GM19397 (cell line): ENCODE measurements around the gene COL5A1.
"Not testable (repeated sequence)": the region's sequence is repeated elsewhere in the genome, so short reads cannot be mapped to it uniquely, and the experiment has no call there.

Experiments
- ATAC-seq: cut with Tn5 transposase; IDR thresholded peaks from one replicate; pipeline ENCODE4 v1.9.1; 2021; ENCODE audit warnings: mild to moderate bottlenecking, moderate library complexity; ENCODE audit not compliant: unreplicated experiment

The COL5A1 gene

DNA sequence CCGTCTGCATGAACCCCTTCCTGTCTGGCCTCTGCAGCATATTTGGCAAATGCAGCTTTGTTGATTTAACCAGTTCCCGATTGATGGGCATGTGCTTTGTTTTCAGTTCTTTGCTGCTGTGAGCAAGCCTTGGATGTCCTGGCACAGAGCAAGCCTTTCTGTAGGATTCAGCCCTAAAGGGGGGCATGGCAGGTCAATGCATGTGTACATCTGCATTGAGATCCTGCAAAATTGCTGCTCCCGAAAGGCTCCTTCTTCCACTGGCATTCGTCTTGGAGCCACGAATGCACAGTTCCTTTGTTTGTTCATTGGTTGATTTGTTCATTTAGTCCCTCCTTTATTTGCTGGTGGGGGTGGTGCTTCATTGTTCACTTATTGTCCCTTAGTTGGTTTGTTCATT lies 34.8 kb downstream of the COL5A1 start:
- ATAC-seq = no peak

DNA sequence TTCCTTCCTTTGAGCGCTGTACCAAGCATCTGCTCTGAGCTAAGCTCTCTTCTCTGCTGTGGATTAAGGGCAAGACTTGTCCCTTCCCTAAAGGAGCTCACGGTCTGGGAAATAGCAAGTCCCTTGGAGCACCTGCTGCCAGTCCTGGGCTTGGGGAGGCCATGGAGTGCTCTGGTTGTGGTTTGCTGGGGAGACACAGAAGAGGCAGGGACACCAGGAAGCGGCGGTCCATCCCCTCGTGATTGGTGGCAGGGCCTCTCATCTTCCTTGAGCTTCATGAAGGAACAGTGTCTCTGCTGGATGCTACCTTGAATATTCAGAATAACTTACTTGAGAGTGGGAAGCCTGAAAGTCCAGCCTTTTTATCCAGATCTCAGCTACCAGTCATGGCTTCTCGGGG lies 35.3 kb downstream of the COL5A1 start:
- no peak for ATAC-seq

DNA sequence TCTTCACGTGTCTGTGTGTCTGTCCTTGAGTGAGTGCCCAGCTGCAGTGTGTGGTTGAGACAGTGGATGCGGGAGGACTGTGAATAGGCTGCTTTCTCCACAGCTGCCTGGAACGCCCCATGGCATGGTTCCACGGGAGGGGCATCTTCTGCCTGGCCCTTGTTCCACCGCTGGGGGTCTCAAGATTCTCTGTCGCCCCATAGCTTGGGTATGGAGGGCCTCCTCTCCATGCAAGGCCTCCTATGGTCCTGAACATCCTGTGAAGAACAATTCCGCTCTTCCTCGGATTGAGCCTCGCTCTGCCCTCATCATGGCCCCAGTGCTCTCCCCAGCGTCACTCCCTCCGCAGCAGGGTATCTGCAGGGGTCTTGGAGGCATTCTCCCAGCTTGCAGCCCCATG lies 36.1 kb downstream of the COL5A1 start:
- ATAC-seq = no peak

DNA sequence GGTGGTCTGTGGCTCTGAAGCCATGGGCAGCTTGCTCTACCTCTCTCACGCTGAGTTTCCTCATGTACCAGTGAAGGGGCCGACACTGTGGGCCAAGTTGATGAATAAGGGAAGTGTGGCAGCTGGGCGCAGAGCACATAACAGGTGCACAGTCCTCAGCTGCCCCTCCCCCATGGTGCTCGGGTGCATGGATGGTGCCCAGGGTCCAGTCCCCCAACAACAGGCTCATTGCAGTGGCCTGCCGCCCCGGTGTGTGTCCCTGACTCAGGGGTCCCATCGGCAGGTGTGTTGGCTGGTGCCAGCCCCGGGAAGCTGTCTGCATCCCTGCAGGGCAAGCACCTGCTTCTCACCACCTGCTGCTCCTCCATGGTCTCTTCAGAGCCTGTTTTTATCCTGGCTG lies 36.6 kb downstream of the COL5A1 start:
- ATAC-seq = no peak

DNA sequence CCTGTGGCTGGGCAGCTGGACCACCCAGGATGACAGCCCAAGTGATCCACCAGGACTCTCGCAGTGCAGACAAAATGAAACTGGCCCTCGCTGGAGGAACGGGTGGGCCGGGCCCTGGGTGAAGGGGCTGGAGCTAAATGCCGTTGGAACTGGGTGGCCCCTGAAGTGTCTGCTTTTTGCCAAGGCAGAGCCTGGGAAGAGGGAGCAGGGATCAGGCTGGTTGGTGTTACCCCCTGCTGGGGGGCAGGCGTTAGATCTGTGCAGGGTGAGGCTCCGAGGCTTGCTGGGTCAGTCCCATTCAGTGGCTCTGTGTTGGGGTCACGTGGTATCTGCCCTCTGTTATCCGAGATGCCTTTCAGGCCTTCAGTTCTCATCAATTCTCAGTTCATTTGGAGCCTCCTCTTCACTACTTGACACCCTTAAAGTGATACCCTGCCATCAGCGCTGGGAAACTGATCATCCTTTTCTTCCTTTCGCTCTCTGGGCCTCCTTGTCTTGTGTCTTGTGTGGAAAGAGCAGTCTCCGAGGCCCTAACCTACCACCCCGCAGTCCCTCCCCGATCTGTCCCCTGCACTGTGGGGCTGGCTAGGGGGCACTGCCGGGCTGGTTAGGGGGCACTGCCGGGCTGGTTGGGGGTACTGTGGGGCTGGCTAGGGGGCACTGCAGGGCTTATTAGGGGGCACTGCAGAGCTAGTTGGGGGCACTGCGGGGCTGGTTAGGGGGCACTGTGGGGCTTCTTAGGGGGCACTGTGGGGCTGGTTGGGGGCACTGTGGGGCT lies 37.3 kb downstream of the COL5A1 start:
- no peak for ATAC-seq

DNA sequence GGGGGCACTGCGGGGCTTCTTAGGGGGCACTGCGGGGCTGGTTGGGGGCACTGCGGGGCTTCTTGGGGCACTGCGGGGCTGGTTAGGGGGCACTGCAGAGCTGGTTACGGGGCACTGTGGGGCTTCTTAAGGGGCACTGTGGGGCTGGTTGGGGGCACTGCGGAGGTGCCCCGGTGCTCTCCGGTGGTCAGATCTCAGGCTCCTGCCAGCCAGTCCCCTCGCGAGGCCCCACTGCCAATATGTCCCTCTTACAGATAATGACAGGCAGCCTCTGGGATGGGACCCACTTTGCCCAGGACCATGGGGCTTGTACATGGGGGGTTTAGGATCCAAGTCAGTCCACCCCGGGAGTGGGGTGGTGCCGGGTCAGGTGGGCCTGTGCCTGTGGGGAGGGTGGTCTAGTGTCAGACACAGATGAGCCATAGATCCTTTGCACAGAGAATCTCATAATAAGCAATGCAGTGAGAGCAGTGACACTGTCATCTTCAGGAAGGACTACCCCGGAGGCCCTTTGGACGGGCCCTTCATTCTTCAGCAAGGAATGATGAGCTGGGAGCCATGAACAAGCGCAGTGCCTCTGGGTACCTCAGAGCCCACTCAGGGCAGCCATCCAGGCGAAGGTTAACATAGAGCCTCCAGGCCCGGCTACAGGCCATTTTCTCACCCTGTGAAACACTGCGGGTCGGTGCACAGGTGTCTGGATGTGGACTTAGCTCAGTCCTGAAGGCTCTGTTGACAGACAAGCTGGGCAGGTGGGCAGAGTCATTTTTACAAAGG lies 38.2 kb downstream of the COL5A1 start:
- no peak for ATAC-seq

DNA sequence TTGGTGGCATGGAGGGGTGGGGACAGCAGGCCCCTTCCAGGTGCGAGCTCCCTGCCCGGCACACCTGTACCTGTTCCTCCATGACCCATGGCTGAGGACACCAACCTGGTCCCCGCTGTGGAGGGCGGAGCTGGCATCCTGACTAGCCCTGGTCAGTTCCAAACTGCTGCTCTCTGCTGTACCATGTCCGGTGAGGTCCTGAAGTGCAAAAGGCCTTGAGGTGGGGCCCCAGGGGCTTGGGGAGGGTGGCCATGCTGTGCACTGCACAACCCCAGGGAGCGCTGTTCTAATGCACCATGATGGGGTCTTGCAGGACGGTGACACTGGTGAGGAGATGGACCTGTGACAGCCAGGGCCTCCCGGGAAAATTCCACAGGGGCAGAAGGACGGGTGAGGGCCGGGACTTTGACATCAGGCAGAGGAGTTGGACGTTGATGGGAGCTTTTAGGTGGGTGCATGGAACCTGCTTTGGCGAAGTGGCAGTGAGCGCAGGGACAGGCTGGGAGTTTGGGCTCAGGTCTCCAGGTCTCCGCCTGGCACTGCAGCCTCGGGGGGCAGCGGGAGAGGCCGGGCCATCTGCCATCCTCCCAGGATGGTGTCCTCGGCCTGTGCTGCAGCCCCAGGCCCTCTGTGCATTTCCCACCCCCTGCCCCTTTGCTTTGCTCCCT lies 38.9 kb downstream of the COL5A1 start:
- ATAC-seq = no peak

DNA sequence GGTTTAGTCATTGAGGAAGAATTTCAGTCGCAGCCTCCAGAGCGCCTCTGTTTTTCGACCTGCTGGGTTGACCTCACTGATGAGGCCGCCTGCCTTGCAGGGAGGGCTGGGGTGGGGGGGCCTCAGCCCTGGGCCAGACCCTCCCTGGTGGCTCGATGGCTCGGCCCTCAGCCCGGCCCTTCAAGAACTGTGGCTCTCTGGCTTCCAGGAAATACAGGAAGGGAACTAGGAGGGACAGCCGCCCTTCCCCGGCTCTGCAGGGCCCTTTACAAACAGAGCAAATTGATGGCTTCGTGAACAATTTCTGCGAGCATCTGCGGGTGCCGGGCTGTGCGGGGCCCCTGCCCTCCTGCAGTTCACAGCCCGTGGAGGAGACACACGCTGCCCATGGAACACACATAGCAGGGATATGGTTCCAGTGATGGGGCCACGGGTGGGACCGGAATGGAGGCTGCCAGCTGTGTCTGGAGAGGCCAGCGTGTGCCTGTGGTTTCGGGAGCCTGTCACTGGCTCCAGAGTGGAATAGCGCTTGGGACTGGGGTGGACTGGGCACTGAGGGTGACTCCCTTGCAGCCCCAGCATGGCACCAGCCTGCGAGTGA lies 39.6 kb downstream of the COL5A1 start:
- no peak for ATAC-seq

DNA sequence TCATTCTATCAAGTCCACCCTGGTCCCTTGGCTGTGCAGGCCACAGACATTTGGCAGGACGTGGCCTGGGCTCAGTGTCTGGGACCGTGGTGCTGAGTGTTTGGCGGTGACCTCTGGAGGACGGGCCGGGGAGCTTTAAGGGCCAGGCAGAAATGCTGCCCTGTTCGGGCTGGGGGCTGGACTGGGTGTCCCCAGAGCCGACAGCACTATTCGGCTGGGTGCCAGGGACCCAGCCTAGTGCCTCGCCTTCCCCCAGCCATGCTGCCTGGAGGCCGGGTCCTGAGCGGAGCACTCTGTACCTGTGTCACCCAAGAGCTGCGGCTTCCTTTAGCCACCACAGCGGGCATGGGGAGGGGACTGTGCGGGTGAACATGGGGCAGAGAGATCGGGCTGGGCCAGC lies 40.4 kb downstream of the COL5A1 start:
- no peak for ATAC-seq

DNA sequence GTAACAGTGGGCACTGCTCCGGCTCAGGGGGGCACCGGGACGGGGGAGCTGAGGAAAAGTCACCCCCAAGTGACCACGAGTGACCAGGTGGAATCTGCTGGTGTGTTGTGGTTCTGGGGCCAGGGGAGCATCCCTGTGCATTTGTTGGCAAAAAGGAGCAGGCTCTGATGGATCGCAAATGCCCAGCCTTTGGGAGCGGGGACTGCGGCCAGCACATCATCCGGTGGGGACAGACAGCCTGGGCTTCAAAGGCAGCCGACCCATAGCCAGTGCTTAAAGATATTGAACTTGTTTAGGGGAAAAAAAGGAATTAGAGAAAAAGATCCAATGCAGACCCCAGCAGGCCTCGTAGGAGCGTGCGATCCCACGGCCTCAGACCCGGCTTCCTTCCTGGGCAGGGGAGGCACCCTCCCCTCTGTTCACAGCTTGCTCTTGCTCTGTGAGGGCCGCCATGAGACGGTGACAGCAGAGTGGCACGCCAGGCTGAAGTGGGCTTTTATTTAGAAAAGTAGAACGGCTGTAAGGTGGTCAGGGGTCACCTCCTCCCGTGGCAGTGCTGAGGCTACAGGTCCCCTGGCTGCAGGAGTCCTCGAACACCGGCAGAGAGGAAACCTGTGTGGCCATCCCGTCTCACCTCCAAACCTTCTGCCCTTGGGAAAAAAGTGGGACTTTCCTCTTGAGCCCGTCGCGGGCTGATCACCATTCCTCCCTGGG lies 41.2 kb downstream of the COL5A1 start:
- no peak for ATAC-seq

DNA sequence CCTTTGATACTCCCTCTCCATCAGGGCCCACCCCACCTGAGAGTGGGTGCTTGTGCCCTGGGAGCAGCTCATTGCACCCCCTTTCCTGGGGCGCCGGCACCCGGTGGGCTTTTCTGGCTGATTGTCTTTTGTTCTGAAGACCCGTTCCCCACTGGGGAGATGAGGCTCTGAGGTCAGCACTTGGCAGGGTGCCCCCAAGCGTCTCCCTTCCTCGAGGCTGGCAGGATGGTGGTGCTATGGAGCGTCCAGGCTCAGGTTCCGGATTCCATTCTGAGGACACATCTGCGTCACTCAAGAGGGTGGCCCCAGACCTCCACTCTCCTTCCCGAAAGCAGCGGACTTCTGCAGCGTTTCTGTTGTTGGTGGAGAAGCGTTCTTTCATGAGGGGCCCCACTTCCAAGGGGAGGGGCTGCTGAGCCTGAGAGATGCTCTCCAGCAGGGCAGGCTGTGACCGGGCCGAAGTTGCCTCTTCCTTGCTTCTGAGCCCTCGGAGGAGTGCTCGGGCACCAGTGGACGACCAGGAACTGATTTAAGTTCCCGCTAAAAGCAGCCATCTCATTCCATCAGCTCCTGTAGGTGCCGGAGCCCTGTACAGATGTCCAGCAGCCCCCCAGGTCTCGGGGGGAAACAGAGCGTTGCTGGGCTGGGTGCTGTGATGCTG lies 42.2 kb downstream of the COL5A1 start:
- ATAC-seq = no peak

DNA sequence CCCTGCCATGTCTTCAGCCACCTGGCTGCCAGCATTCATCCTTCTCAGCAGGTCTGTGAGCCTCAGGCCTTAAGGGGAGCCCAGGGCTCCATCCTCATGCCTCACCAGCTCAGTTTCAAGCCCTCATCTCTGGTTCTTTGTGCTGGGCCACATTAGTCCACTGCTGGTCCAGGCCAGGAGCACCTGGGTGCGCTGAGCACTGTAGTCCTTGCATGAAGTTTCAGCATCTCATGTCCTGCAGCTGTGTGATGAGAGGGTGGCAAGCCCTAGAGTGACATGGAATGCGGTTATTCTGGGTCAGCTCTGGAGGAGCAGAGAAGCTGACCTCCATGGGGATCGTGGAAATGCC lies 42.7 kb downstream of the COL5A1 start:
- no peak for ATAC-seq

DNA sequence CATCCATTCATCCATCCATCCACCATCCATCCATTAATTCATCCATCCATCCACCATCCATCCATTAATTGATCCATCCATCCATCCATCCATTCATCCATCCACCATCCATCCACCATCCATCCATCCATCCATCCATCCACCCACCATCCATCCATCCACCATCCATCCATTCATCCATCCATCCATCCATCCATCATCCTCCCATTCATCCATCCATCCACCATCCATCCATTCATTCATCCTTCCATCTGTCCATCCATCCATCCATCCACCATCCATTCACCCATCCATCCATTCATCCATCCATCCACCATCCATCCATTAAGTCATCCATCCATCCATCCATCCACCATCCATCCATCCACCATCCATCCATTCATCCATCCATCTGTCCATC lies 43.3 kb downstream of the COL5A1 start:
- ATAC-seq = not testable (repeated sequence)

DNA sequence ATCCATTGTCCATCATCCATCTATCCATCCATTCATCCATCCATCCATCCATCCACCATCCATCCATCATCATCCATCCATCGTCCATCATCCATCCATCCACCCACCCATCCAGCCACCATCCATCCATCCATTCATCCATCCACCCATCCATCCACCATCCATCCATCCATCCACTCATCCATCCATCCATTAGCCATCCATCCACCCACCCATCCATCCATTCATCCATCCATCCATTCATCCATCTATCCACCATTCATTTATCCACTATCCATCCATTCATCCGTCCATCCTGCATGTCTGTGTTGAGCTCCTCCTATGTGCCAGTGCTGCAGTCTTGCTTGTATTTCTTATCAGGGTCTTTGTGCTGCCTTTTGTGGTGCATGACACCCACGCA lies 44.2 kb downstream of the COL5A1 start:
- no peak for ATAC-seq

DNA sequence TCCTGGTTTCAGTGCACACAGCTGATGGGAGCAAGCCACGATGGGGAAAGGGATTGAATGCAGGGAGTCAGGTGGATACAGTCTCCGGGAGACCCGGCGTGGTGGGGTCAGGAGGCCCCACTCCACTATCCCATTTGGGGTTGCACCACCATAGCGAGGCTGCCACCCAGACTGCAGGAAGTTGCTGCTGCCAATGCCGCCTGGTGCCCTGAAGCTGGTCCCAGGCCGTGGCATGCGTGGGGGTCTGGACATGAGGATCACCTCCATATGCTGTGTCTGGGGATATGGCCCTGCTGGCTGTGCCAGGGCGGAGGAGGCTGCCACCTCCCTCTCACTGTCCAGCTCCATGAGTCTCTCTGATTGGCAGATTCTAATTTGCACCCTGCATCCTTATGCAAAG lies 45.3 kb downstream of the COL5A1 start:
- no peak for ATAC-seq

DNA sequence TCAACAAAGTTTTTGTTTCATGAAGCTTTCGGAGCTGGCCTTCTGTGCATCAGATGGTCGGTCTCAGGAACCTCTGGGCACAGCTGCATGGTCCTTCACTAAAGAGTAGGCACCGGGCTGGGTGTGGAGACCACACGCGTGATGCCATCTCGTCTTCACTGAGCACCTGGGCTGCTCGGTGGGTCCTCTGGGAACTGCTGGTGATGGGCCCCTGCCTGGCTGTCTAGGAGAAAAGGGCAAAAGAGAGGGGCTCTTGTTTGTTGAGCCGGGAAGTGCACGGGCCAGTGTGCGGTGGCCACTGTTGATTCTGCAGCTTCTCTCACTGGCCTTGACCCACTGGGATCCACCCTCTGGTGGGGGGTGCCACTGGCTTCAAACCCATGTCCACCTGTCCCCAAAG lies 46.0 kb downstream of the COL5A1 start:
- no peak for ATAC-seq

DNA sequence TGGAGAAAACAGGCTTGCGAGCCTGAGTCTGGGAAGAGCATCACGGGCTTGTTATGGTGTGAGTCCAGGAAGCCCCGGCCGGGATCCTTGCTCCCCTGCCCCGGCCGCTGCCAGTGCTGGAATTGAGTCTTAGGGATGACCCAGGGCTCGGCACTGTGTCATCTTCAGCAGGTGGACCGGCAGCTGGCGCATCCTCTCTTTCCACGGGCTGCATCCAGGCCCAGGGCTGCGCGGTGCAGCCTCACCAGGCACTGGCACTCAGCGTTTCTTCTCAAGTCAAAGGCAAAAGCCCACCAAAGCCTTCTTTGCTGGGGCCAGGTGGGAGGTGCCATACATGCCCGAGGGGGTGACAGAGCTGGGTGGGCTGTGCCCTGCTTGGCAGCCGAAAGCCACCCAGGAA lies 46.6 kb downstream of the COL5A1 start:
- ATAC-seq = no peak

DNA sequence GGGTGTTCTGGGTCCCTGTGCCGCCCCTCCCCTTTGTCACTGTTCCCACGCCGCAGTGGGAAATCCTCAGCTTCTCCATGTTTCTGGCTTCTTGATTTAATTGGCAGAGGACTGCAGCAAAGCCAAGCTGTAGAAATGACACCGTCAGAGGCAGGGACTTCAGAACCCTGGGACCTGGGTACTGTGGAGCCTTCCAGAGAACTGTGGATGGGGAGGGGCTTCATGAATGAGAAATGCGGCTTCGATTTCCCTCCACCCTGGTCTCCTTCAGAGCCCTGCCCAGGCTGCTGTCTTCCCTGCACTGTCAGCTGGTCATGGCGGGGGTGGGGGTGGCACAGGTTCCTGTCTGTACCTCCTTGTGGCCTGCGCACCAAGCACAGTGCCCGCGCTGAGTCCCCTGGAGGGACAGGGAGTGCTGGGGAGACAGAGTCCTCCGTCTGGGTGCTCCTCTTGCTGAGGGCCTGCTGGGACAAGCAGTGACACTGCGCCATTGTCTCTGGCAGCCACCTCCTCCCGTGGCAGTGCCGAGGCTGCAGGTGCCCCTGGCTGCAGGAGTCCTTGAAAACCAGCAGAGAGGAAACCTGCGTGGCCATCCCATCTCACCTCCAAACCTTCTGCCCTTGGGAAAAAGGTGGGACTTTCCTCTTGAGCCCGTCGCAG lies 47.2 kb downstream of the COL5A1 start:
- no peak for ATAC-seq

DNA sequence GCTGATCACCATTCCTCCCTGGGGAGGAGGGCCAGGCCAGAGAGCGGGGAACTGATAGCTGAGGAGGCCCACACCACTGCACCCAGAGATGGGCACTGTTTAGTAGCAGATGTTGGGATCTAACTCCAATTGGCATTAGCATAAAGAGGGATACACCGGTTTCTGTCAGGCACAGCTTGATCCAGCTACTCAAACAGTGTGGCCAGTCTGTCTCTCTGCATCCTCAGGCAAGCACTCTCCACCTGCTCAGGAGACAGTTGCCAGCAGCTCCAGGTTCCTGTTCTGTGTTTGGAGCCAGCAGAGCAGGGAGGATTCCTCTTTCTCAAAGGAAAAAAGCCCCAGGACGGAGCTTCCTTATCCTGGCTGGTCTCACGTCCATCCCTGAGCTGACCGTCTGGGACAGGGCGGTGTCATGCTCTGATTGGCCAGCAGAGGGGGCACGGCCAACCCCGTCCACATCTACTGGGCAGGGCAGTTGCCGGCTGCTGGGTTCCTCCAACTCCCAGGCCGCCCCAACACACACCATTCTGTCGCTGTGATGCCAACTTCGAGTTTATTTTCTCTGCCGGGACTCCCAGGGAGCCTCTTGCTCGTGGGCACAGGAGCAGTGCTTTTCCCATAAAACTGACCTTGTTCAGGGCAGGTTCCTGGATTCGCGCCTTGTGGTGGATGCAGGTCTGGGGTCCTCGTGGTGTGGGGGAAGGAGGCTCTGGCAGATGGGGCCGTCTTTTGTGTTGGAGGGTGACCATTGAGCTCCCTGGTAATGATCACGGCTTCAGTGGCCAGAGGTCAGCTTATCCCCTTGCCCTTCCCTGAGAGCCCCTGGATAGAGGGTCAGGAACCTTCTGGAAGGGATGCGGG lies 47.9 kb downstream of the COL5A1 start:
- no peak for ATAC-seq
